HG02642 (cell line): ENCODE measurements around the gene ATP5PD.

Experiments
- ATAC-seq: cut with Tn5 transposase; IDR thresholded peaks from one replicate; pipeline ENCODE4 v1.9.1; 2021; ENCODE audit warnings: mild to moderate bottlenecking; ENCODE audit not compliant: unreplicated experiment, poor library complexity

ATP5PD gene

DNA sequence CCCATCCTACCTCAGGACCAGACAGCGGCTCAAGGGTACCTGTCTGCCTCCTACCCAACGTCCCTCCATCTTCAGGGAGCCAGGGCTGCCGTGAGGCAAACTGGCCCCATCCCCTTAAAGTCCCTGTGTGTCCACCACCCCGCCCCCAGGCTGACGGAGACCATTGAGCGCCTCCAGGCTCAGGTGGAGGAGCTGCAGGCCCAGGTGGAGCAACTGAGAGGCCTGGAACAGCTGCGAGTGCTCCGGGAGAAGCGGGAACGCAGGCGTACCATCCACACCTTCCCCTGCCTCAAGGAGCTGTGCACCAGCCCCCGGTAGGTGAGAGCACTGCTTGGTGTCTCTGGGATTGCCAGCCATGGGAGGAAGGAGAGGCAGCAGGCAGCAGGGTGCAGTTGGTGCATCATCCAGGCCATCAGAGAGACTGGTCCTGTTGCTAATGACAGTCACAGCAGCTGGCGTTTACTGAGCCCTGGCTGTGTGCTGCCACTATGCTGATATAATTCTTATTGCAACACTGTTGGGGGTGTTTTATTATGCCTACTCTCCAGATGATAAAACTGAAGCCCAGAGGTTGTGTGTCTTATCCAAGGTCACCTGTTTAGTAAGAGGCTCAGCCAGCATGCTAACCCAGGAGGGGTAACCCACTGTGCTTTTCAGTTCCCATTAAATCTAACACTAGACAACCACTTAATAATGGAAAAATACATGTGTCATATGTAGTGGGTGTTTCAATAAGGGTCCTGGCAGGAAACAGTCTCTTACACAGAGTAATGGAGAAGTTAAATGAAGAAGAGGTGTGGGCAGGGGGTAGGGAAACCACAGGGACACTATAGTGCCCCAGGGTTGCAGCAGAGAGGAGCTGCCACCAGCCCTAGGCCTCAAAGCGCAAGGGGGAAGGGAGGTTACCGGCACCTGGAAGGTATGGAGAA, 44.6 kb downstream of the ATP5PD start:
- ATAC-seq, result no peak

DNA sequence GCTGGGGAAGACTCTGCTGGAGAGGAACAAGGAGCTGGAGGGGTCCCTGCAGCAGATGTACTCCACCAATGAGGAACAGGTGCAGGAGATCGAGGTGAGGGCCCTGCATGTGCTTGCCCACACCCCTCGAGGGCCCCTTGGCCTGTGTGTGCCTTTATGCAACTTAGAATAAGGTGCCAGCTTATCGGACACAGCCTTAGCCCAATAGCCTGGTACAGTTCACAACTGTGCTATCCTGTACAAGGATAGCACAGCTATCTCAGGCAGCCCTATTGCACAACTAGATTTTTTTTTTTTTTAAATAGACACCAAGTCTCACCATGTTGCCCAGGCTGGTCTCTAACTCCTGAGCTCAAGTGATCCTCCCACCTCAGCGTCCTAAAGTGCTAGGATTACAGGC, 47.2 kb downstream of the ATP5PD start:
- ATAC-seq, result no peak

DNA sequence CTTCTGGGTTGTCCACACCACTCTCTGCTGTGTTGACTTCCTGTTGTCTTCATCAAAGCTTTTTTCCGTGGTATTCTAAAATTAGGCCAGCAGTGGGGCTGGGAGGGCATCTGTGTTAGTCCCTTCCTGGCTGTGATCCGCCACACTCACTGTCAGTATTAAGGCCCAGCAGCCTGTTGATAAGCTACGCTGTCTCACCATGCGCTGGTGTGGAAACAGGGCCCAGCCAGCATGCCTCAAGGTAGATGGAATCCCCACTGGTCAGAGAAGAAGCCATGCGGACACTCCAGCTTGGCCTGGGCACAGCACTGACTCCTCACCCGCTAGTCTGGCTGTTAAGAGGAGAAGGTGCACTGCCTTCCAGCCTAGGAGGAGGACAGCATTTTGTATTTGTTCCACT, 48.0 kb downstream of the ATP5PD start:
- no peak for ATAC-seq

DNA sequence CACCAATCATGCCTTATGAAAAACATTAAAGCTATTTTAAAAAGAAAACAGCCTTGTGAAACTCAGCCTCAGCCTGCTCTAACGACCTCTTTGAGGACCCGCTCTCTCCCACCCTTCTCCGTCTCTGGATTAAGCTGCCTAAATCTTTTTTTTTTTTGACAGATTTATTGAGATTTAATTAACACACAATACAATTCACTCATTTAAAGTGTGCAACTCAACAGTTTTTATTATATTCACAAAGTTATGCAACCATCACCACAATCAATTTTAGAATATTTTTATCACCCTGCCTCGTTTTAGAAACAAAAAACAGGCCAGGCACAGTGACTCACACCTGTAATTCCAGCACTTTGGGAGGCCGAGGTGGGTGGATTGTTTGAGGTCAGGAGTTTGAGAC, 50.9 kb downstream of the ATP5PD start:
- no peak for ATAC-seq

DNA sequence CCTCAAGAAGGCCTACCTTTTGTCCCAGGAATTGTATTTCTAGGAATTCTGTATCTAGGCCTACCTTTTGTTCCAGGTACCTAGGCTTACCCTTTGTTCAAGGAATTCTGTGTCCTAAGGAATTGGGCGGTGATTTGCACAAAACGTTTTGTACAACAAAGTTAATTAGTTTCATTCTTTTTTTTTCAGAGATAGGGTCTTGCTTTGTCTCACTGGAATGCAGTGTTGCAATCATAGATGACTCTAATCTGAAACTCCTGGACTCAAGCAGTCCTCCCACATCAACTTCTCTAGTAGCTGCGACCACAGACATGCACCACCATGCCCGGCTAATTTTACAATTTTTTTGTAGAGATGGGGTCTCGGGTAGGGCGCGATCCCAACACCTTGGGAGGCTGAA, 52.3 kb downstream of the ATP5PD start:
- no peak for ATAC-seq

DNA sequence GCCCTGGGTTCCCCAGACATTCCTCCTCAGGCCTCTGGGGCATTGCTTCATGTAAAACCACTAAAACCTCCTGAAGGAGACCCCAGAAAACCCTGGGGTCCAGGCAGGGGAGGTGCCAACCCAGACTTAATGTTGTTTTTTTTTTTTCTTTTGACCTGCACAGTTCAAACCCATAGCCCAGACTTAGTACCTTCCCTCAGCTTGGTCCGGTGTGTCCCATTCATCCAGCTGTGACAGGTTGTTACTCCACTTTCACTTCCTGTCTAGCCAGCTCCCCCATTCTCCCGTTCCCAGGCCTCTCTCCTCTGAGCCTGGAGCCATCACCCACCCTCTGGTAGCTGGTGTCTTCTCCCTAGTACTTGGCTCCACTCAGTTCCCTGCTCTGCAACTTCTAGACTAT, 54.5 kb downstream of the ATP5PD start:
- ATAC-seq, result no peak

DNA sequence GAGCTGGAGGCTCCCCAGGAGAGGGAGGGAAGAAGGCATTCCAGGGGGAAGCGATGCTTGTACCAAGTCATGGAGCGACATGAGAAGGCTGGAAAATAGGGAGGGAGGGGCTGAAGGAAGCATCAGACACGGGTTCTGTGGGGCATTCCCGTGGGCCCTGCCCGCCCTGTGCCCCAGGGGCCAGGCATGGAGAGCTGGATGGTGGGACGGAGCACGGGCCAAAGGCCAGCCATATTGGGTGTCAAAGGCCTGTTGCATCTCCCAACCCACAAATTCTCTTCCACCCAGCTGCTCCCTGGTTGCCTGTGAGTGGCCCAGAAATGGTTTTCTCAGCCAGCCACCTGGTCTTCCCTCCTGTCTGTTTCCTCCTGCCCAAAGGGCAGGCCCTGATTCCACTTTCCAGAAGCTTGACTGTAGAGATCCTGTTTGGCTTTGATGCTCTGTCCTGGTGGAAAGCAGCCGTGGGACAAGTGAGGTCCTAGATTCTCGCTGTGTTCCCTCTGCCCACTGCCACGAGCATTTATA, 56.1 kb downstream of the ATP5PD start:
- ATAC-seq, result no peak
